GM21737 (cell line): ENCODE data around the gene TDRD7.

Experiments
- ATAC-seq: cut with Tn5 transposase; IDR thresholded peaks from one replicate; pipeline ENCODE4 v1.9.1; 2021; ENCODE audit warnings: mild to moderate bottlenecking, moderate library complexity; ENCODE audit not compliant: unreplicated experiment

Gene TDRD7

GRCh38 chr9:97387504-97387886 lies 24.4 kb upstream of the TDRD7 start:
- ATAC-seq, result no peak

- no peak for ATAC-seq
Measured at GRCh38 chr9:97387936-97388684, 23.8 kb upstream of the TDRD7 start.

DNA sequence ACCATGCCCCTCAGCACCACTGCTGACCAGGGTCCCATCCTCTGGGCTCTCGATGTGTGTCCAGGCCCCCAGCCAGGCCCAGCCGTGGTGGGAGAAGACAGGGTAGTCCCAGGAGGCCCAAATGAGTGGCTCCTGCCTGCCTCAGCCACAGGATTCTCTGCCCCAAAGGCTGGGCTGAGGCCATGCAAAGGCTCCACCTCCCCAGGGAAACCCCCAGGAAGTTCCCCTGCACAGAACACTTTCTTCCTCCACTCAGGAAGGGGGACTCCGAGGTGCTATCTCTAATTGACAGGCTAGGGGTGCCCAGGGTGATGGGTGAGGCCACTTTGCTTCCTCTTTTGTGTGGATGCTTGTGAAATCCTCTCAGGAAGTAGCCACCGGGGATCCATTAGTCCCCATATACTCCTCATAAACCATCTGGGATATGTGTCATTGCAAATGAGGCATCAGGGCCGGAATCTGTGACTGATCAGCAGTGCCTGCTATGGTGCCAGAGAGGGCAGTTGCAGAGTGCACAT lies 23.1 kb upstream of the TDRD7 start:
- ATAC-seq, result peak; percentile 48

DNA sequence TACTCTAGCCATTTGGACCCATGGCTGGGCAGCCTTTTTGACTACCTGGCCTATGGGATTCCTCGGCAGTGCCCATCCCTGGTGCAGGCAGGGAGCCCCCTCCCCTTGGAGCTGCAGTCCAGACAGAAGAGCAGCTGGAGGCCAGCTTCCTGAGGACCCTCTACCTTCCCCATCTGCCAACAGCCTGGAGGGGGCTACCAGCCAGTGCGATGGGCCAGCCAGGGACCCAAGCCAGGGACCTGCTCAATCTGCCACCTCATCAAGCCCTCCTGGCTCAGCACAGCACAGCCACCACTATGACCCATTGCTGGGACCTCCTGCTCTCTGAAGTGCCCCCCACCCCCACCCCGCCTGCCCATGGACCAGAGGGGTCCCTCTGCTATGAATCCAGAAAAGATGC lies 22.6 kb upstream of the TDRD7 start:
- no peak for ATAC-seq

- no peak for ATAC-seq
Measured at GRCh38 chr9:97390791-97391406, 21.0 kb upstream of the TDRD7 start.

- ATAC-seq, result no peak
Measured at GRCh38 chr9:97394881-97395280, 17.0 kb upstream of the TDRD7 start.

- no peak for ATAC-seq
Measured at GRCh38 chr9:97395745-97396144, 16.2 kb upstream of the TDRD7 start.

DNA sequence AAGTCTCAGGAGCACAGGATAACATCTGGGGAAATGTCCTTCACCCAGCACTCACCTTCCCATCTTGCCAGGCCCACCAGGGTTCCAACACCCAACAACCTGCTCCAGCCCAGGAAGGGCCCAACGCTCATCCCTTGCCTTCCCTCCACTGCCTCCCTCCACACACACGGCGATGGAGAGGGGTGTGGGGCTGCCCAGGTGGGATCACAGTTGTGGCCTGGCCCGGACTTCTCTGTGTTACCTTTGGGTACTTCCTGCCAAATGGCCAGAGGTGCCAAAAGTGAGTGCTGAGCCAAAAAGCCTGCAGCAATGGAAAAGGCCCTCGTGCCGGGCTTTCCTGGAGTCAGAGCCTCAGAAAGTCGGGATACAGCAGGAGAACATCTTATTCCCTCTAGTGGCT lies 15.6 kb upstream of the TDRD7 start:
- no peak for ATAC-seq

DNA sequence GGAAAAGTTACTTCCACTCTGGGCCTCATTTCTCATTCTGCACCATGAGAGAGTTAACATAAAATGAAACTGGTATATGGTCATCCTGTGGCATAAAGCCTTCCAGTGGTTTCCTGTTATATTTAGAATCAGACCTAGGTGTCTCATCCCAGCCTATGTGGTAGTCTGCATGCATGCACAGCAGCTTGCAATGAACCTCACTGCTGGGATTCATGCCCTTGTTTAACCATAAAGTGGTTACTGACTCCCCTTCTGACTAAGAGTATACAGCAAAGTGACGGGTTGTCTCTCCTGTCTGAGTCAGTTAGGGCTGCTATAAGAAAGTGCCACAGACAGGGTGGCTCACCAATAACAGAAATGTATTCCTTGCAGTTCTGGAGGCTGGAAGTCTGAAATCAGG lies 14.7 kb upstream of the TDRD7 start:
- no peak for ATAC-seq

DNA sequence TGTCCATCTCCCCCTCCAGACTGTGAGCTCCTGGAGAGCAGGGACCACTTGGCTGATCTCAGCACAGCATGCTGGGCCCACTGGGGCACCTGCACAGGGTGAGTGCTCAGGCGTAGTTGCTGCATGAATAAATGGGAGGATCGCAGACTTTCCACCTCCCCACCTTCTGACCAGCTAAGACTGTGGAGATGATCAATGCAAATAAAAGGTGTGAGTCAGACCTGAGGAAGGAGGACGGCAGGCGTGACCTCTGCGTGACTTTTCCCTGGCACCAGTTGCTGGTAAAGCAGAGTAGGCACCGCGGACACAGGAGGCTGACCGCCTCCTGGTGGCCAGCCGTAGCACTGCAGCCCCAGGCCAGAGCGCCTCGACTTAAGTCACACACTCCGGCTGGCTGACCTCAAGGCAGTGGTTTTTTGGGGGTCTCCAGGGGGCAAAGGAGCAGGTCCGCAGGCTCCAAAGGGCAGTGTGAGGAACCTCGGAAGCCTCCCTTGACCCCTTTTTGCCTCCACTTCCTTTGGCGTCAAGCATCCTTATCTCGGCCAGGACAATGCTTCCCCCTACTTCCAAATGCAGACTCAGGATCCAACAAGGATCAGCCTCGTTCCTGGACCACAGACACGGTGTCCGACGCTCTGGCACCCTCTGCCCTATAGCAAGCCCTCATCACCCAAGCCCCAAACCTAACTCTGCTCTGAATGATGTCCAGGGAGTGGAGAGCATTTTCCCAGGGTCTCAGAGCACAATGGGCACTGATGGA lies 12.7 kb upstream of the TDRD7 start:
- ATAC-seq, result no peak

DNA sequence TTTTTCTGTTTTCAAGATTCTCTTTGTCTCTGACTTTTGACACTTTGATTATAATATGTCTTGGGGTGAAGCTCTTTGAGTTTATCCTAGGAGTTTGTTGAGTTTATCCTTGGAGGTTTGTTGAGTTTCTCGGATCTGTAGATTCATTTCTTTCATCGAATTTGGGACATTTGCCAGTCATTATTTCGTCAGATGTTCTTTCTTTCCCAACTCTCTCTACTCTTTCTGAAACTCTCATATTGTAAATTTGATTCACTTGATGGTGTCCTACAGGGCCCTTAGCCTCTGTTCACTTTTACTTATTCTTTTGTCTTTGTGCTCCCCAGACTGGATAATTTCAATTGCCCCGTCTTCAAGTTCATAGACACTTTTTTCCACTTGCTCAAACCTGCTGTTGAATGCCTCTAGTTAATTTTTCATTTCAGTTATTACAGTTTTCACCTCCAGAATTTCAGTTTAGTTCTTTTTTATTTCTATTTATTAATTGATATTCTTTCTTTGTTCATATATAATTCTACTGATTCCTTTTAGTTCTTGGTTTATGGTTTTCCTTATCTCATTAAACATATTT lies 8.1 kb upstream of the TDRD7 start:
- ATAC-seq, result no peak

GRCh38 chr9:97405551-97405950 lies 6.3 kb upstream of the TDRD7 start:
- ATAC-seq, result no peak

DNA sequence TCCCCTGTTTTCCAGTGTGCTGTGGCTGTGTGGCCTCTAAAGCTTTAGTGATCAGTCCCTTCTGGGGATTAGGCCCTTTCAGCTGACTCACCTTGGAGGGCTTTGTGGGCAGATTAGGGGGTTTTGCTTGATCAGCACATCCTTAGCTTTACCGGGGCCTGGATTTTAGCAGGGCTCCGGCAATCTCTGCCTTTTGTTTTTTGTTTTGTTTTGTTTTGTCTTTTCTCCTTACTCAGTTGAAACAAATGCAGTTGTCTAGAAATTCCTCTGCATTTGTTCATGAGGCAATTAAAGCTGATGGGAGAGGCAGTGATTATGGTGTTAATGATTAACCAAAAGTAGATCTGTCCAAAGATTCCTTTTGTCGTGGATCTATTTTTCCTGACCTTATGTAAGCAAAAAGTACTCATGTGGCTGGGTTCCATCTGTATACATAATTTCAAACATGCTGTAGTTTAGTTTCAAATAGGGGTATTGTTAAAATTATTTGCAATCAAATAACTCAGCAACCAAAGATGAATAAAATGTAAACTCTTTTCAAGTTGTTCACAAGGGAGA lies 5.2 kb upstream of the TDRD7 start:
- ATAC-seq, result no peak

DNA sequence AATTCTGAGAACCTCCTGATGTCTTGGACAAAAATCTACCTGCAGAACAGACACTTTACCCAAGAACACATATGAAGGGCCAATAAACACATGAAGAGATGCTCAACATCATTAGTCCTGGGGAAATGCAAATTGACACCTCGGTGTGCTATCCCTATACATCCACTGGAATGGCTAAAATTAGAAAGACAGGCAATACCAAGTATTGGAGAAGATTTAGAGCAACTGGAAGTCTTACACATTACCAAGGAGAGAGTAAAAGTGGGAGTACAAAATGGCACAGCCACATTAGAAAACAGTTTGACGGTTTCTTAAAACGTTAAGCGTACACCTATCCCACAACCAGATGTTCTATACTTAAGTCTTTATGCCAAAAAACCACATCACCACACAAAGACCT lies 3.3 kb upstream of the TDRD7 start:
- ATAC-seq, result no peak

DNA sequence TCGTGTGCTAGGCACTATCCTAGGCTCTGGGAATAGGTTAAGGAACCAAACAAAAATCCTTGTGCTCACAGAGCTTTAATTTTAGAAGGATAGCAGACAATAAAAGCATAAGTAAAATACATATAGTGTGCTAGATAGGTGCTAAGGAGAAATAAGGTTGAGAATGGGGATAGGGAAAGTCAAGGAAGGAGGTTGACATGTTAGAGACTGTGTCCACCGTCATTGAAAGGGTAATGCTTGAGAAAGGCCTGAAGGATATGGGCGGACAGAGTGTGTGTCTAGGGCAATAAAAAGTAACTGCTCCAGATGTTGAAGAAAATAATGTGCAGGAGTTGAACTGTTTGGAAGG lies 482 bp upstream of the TDRD7 start:
- ATAC-seq, result peak; percentile 7

- ATAC-seq, result peak; percentile 3
Measured at GRCh38 chr9:97412626-97413385, 910 bp downstream of the TDRD7 start.

- no peak for ATAC-seq
Measured at GRCh38 chr9:97413462-97413861, 1.6 kb downstream of the TDRD7 start.

- ATAC-seq, result no peak
Measured at GRCh38 chr9:97415146-97415545, 3.2 kb downstream of the TDRD7 start.

- ATAC-seq, result no peak
Measured at GRCh38 chr9:97418880-97419279, 7.0 kb downstream of the TDRD7 start.

GRCh38 chr9:97419309-97419867 lies 7.5 kb downstream of the TDRD7 start:
- no peak for ATAC-seq
